ENCODE data around the gene RAB11FIP5.
A peak's percentile ranks its signal among the peaks of the same experiment; 100 is the strongest.

Gene RAB11FIP5

DNA sequence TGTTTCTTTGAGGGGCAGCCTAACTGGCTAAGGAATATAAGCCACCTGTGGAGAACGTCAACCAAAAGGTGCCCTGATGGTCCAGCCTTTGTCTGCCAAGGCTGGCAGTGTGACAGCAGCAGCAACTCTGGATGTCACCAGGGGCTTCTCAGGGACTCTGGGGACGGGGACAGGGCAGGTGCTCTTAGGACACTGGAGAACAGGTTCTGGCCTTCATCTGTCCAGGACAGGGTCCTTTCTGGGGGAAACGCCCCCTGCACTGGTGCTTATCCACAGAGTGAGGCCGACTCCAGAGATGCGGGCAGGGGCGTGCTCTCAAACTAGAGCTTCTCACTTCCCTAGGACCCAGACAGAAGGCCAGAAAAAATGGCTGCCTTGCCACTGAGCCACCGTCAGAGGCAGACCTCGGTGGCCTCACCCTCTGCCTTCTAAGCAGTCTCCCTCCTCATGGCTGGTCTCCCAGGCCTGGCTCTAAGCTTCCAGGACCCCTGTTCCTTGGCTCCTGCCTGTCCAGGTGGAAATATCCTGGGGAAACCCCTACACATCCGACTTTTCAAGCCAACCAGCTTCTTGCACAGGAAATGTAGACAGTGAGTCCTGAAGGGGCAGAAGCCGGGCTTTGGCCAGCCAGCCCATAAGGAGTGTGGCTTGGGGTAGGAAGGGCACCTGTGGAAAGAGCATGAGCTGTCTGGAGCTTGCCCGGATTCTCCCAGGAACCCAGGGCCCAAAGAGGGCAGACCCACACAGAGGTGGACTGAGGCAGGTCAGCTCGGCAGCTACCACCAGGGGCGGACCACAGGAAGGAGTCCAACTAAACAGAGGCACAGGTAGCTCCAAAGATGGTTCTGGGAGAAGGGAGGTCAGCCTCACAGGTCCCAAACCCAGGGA lies 30.0 kb downstream of the RAB11FIP5 start:
- no peak for DNase-seq

- DNase-seq, result no peak
Observed at GRCh38 chr2:73081181-73081671, 31.5 kb downstream of the RAB11FIP5 start.

DNA sequence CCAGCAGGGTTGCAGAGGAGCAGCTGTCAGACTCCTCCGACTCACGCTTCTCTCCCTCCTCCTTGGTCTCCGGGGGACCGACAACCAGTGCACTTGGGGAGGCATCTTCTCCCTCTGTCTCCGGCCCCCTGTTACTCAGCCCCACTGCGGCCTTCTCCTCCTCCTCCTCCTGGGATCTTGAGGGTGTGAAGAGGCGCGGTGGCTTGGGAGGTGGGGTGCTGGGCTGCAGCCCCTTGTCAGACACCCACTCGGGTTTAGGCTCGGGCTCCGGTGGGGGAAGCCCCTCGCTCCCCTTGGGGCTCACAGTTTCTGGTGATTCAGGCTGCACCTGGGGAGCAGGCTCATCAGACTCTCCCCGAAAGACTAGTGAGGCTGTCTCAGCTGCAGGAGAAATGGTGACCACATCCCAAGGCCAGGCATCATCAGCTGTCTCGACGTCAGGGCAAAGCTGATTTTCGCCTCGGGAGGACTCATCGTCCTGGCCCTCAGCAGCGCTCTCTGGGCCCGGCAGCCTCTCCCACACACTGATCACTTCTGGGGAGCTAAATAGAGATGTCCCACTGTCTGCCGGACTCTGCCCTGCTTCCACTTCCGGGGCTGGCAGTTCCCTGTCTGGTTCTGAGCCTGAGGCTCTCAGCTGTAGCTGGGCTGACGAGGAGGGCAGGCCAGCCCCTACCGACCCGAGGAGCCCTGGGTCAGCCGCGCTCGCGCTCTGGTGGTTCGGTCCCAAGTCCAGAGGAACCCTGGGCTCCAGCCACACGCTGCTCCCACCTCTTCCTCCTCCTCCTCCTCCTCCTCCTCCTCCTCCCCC lies 32.2 kb downstream of the RAB11FIP5 start:
- DNase-seq, result no peak

DNA sequence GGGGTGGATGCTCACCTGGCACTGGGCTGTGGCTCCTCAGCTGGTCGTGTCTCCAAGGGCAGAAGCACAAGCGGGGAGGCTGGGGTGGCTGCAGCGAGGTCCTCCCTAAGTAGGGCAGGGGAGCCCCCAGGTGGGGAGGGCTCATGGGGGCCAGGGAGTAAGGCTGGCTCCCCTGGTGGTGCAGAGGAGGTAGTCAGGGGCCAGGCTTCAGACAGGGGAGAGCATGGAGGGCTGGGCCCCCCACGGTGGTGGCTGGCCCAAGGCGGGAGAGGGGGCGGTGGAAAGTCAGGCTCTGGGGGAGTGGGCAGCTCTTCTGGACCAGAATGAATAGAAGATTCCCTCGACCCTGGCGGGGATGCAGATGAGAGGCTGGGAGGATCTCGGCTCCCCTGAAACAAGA lies 33.1 kb downstream of the RAB11FIP5 start:
- DNase-seq, result no peak

DNA sequence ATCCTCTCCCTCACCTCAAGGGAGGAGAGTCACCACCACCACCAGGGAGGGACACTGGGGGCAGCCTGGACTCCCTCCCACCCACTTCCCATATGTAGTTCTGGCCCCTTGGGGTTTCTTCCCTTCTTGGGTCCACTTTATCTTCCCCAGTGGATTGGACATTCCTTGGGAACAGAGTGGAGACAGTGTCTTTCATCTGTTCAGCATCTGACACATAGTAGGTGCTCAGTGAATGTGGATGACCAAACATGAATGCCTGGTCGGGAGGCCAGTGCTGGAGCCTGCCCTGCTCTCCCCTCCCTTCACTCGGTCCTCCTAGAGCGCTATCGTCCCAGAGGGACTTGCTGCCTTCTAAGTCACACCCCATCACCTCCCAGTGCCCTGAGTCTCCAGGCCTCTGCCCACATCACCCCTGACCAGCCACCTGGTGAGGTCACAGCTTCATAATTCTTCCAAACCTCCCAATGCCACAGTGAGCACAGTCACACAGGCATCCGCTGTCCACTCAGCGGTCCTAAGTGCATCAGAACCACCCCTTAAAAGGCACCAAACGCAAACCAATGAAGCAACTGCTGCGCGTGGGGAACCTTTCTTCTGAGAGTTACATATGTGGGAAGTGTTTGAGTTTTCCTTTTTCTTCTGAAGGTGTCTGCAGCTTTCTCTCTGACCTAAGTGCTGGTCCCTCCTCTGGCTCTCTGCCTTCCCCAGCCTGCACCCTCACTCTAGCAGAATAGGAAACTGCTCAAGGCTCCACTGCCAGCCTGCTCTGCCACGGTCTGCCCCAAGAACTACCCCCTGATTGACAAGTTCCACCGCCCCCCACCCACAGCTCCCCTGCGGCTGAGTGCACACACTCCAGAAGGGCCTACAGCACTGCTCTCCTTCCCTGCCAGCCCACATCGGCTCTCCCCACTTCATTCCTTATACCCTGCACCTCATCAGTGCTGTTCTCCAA lies 34.0 kb downstream of the RAB11FIP5 start:
- DNase-seq, result no peak

GRCh38 chr2:73077424-73077795 lies 35.3 kb downstream of the RAB11FIP5 start:
- no peak for DNase-seq

DNA sequence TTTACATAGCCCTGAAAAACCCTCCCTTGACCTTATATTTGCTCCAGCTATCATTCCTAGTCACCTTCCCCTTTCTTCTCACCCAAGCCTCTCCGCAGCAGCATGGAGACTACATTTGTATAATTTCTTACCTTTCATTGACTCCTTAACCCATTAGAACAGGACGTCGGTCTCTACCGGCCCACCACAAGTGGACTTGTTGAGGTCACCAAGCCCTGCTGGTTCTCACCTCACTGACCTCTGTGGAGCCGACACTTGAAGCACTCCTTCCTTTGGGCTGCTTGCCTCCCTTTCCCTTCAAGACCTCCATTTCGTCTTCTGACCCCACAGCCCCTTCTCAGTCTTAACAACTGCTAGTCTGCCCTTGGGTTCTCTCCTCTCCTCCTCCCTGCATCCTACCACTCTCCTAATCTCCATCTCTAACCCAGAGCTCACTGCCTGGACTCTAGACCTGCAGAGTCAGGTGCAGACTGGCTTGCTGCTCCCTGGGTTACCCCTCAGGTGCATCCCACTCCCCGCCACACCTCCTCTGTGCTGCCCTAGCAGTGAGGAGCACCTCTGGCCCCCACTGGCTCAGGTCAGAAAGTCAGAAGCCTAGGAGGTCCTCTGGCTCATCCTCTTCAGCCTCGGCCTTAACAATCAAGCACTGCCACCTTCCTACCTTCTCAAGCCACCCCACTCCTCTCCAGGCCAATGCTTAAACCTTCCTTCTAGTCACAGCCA lies 35.9 kb downstream of the RAB11FIP5 start:
- no peak for DNase-seq

DNA sequence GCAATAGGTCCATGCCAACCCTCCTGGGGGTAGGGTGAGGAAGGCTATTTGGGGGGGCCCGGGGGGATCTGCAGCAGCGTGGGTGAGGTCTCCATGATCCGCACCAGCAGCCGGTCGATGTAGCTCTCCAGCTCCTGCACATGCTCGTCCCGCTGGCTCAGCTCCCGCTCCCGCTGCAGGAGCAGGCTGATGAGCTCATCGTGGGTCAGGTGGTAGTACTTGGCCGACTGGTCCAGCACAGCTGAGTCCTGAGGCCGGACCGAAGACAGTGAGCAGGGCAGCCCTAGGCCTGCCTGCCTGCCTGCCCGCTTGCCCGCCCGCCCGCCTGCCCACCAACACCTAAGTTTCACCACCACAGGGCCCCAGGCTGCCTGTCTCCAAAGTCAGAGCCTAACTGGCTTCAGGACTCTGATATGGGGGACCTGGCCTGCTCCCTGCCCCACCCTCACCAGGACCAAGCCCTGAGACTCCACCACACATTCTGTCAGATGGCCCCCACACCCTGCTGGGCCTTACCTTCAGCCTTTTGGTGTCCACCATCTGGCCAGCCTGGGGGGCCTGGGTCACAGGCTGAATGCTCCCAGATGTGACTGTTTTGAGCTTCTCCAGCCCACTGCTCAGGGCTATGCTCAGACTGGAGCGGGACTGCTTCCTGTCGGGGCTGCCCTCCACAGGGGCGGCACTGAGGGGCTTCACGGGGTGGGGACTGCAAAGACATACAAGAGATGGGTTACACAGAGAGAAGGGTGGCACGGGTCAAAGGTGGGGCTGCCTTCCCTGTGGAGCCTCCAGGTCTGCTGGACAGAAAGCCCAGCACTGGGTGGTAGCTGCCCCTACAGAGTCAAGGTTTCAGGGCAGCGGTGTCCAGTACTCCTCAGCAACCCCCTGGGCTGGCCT lies 37.0 kb downstream of the RAB11FIP5 start:
- no peak for DNase-seq

GRCh38 chr2:73074110-73075069 lies 38.4 kb downstream of the RAB11FIP5 start:
- DNase-seq, result no peak

DNA sequence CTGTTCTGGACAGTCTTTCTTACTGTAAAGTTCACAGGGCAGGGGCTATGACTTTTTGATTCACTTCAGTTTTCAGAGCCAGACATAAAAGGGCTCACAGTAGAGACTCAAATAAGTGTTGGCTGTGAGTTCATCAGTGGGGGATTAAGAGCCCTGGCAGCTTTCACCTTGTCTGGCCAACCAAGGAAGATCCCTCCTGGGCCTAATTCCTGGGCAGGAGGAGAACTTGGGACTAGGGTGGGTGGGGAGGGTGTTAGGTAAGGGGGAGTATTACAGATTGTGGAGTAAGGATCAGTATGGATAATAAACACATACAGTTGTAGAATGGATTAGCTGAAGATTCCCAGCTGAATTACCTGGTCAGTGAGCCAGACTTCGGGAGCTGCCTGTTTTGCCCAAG lies 40.3 kb downstream of the RAB11FIP5 start:
- no peak for DNase-seq

DNA sequence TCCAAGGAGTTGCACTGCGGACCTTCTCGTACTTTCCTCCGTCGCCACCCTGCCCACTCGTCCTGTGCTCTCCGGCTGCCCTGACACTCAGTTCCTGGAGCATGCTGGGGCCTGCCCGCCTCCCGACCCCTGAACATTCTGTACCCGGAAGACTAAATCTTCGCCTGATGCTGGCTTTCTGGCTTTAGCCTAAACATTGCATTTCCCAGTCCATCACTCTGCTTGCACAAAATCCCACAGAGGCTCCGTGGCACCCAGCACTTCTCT lies 40.7 kb downstream of the RAB11FIP5 start:
- no peak for DNase-seq

GRCh38 chr2:73071360-73072128 lies 41.2 kb downstream of the RAB11FIP5 start, which contains the start of gene SFXN5:
TSS of gene SFXN5 (minus strand) at chr2:73071712. CDS start at chr2:73071705, 7 bp downstream.
- DNase-seq, result peak; percentile 78 to 89

- DNase-seq, result peak; percentile 18 to 44
Observed at GRCh38 chr2:73070643-73071359, 41.9 kb downstream of the RAB11FIP5 start.

DNA sequence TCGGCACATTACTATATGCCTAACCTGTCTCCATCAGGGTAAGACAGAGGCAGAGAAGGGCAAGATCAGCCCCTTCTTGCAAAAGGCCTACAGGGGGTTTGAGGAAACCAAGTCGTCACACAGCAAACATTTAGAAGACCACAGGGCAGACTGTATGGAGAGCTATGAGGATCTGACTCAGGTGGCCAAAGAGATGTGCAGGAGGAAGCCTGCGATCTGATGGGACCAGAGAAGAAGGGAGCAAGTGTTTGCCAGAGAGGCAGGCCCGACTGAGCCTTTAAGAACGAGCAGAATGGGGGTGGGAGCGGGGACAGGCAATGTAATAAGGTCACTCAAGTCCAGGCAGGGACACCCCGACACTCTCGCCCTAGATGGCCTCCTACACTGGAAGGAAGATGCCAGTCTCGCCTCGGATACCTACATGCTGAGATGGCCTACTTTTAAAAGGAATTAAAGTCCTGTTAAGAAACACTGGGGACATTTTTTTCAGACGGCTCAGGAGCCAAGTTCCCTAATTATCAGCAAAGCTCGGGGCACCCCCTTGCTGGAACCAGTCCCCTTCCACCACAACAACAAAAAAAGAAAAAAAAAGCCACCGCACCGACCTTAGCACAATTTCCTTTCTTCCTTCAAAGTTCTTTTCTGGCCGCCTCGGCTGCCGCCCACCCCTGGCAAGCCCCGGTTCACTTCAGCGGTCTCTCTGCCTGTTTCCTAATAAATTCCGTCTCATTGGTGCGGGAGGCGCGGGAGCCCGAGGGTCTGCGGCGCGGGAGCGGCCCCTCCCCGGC lies 42.7 kb downstream of the RAB11FIP5 start:
- DNase-seq, result no peak

DNA sequence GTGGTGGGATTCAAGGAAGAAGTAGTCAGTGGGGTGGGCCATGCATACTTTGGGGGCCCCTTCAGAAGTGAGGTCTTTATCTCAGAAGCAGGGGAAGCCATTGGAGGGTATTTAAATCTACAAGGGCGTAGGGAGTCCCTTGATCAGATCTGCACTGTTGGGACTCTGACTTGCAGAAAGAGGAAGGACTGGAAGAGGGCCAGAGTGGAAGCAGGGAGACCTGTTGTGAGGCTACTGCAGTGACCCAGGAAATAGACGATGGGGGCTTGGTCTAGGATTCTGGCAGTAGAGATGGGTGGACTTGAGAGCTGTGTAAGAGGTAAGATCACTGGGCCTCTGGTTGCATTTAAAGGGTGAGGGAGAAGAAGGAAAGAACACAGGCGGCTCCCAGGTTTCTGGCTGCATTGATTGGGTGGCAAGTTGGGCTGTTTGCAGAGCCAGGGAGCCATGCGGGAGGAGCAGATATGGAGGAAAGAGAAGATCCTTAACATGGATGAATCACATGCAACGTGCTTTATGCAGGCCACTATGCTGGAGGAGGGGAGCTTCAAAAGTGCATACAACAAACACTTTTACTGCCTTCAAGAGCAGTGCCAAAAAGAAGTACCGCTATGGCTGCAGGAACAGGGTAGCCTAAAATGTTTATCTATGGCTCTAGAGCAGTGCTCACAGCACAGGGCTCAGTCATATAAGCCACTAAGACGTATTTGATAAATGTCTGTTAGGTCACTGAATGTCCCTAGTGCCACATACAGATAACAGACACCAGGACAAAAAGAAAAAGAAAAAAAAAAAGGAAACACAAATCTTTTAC lies 43.5 kb downstream of the RAB11FIP5 start:
- no peak for DNase-seq

DNA sequence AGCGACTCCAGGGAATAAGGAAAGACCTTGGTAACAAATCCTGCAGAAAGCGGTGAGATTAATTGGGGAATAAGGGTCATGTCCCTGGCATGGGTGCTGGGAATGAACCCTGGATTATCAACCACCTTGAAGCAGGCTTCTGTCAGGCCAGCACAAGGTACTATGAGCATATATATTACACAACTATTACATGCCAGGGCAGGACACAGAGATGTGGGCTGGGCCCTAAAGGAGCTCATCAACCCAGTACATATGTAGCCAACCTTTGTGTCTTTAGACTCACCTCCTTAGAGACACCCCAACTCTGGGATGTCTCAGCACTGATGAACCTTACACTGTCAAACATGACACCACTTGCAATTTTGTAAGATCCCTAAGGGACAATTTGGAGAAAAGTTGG lies 44.6 kb downstream of the RAB11FIP5 start:
- DNase-seq, result no peak

- no peak for DNase-seq
Observed at GRCh38 chr2:73067043-73067442, 45.7 kb downstream of the RAB11FIP5 start.
